Naive thymus-derived CD4-positive, alpha-beta T cell (primary cell): Measurements from ENCODE around the gene ACTL7A. TPM values are rescaled to one million over a fixed set of nuclear protein-coding genes. Genes with fewer than 3 reads are reported as not detected.
"Not testable (repeated sequence)": the region's sequence is repeated elsewhere in the genome, so short reads cannot be mapped to it uniquely, and the experiment has no call there.

Source experiments
- ATAC-seq: fragments of 150-1000 bp; cut with Tn5 transposase; 2 replicates; pipeline ENCODE4 v1.10.0; 2021; ENCODE audit warnings: mild to moderate bottlenecking, moderate library complexity
- CTCF ChIA-PET: fragments of 350-600 bp; sonication (Branson Sonifier 250); formaldehyde crosslinking; loops from one replicate; lab custom pipeline; 2021; ENCODE audit warnings: antibody characterized with exemption; lab: Charles Lee
- POLR2A ChIA-PET: fragments of 350-600 bp; sonication (Branson Sonifier 250); formaldehyde crosslinking; loops from one replicate; lab custom pipeline; 2021; ENCODE audit warnings: antibody characterized with exemption, inconsistent platforms; lab: Charles Lee
- DNase-seq, 9 donors: peaks; one replicate each; pipeline versions ENCODE4 v3.0.0 to v3.0.0-alpha.2; 2020 to 2022; ENCODE audit warnings: mixed read lengths in 1 of 9
- H3K27ac ChIP-seq: one replicate; pipeline ENCODE4 v1.7.0; 2013; ENCODE audit warnings: mild to moderate bottlenecking, low read depth, low read length, moderate library complexity
- H3K27me3 ChIP-seq, 2 donors: one replicate each; pipeline ENCODE4 v1.7.0; 2013; ENCODE audit warnings: low read length in 2 of 2, mild to moderate bottlenecking in 2 of 2, moderate library complexity in 2 of 2; ENCODE audit not compliant: control insufficient read depth in 2 of 2, insufficient read depth in 2 of 2
- H3K36me3 ChIP-seq, 3 experiments: 1 replicate in 2 of 3; 2 replicates in 1 of 3; pipeline ENCODE4 v1.7.0; 2013; ENCODE audit warnings: low read length in 3 of 3, mild to moderate bottlenecking in 3 of 3, moderate library complexity in 1 of 3; ENCODE audit not compliant: insufficient read depth in 3 of 3, control insufficient read depth in 2 of 3
- H3K4me1 ChIP-seq, 2 donors: one replicate each; pipeline ENCODE4 v1.7.0; 2013; ENCODE audit warnings: low read length in 2 of 2, mild to moderate bottlenecking in 2 of 2, moderate library complexity in 1 of 2; ENCODE audit not compliant: control insufficient read depth in 2 of 2, insufficient read depth in 2 of 2
- H3K4me3 ChIP-seq: 2 replicates; pipeline ENCODE4 v1.7.0; 2013; ENCODE audit warnings: mild to moderate bottlenecking, low read length
- H3K9me3 ChIP-seq, 3 experiments: 1 replicate in 2 of 3; 2 replicates in 1 of 3; pipeline ENCODE4 v1.7.0; 2013; ENCODE audit warnings: low read length in 3 of 3; ENCODE audit not compliant: control insufficient read depth in 2 of 3
- H3K27ac Mint-ChIP-seq, 9 donors: one replicate each; pipeline ENCODE4 v1.8.0; 2020 to 2022; ENCODE audit warnings: mixed read lengths in 9 of 9, mild to moderate bottlenecking in 8 of 9, moderate library complexity in 5 of 9, inconsistent platforms in 2 of 9
- H3K27me3 Mint-ChIP-seq, 5 donors: one replicate each; pipeline ENCODE4 v1.8.0; 2021 to 2022; ENCODE audit warnings: mixed read lengths in 5 of 5, mild to moderate bottlenecking in 1 of 5
- H3K36me3 Mint-ChIP-seq, 5 donors: one replicate each; pipeline ENCODE4 v1.8.0; 2020 to 2022; ENCODE audit warnings: mixed read lengths in 5 of 5, mild to moderate bottlenecking in 3 of 5, inconsistent platforms in 1 of 5
- H3K4me1 Mint-ChIP-seq, 7 donors: one replicate each; pipeline ENCODE4 v1.8.0; 2020 to 2022; ENCODE audit warnings: mixed read lengths in 7 of 7, mild to moderate bottlenecking in 3 of 7, inconsistent platforms in 1 of 7
- H3K4me3 Mint-ChIP-seq, 10 donors: one replicate each; pipeline ENCODE4 v1.8.0; 2020 to 2022; ENCODE audit warnings: mild to moderate bottlenecking in 10 of 10, mixed read lengths in 10 of 10, moderate library complexity in 6 of 10, inconsistent platforms in 2 of 10
- H3K9me3 Mint-ChIP-seq, 11 donors: one replicate each; pipeline ENCODE4 v1.8.0; 2020 to 2022; ENCODE audit warnings: mixed read lengths in 11 of 11, mild to moderate bottlenecking in 4 of 11, inconsistent platforms in 1 of 11, moderate library complexity in 1 of 11
- intact Hi-C, 2 donors: fragments of 100-400 bp; cut with micrococcal nuclease; formaldehyde crosslinking; loops; one replicate each; pipeline ENCODE4 v1.15.1; 2023
- polyA plus RNA-seq, 2 donors: library from polyadenylated mRNA; unstranded; fragments of 300-500 nt; fragmentation: Illumina TruSeq; gene quantifications; one replicate each; pipeline ENCODE4 v1.2.3, GENCODE V29; 2021
- total RNA-seq, 6 experiments: library from RNA in 5 of 6; stranded (reverse) in 5 of 6; gene quantifications; 1 replicate in 5 of 6; 2 replicates in 1 of 6; pipeline ENCODE4 v1.2.3 and lab custom pipeline; 2021 to 2026

ACTL7A gene
- total and polyA plus RNA-seq, 7 experiments from 2014 or later, result not detected

- Mint-ChIP-seq H3K27me3 (no peaks in the 10 kb centered on the region), H3K9me3 (no peaks in the 10 kb centered on the region), H3K36me3 (peaks cover 20 to 66% (median 39%) of the 10 kb centered on the region in 5 donors), H3K4me3 (no peak overlapping the region), H3K4me1 (peaks cover 0 to 7% (median 2%) of the 10 kb centered on the region in 7 donors), H3K27ac (peak overlapping the region in 2 of 9 donors; percentile 6 to 37)
- ATAC-seq (no peak), DNase-seq (peak in 1 of 9 donors; percentile 10)
- peaks cover 17 to 76% (median 18%) of the 10 kb centered on the region in 3 experiments for H3K36me3 ChIP-seq
- H3K9me3 ChIP-seq, result no peaks in the 10 kb centered on the region
- ChIA-PET POLR2A (no interaction called here), CTCF (interaction anchor here (0.6 kb wide), 1 partner anchor 63 kb away, joined by 3 read pairs; no protein-coding TSS in a partner anchor)
- H3K4me1 ChIP-seq, result no peaks in the 10 kb centered on the region
- H3K27ac ChIP-seq, result no peak overlapping the region
- no peak overlapping the region for H3K4me3 ChIP-seq
- no peaks in the 10 kb centered on the region for H3K27me3 ChIP-seq
- intact Hi-C loops, result loop anchor here (1.0 to 10.0 kb wide), 2 partner anchors 65 to 435 kb away; partner anchors contain the start of gene EPB41L4B (in 1 of the 2)
Measured at GRCh38 chr9:108889649-108890067, 27.6 kb downstream of the ACTL7A start.

GRCh38 chr9:108894225-108894997 is 32.3 kb downstream of the ACTL7A start:
- no peaks in the 10 kb centered on the region for H3K9me3 ChIP-seq
- Mint-ChIP-seq H3K36me3 (peaks cover 14 to 77% (median 61%) of the 10 kb centered on the region in 5 donors), H3K27me3 (no peaks in the 10 kb centered on the region), H3K27ac (peak overlapping the region in 1 of 9 donors; percentile 33), H3K4me3 (no peak overlapping the region), H3K9me3 (no peaks in the 10 kb centered on the region), H3K4me1 (no peaks in the 10 kb centered on the region)
- no peaks in the 10 kb centered on the region for H3K27me3 ChIP-seq
- ChIA-PET CTCF (interaction anchor here (0.6 kb wide), 1 partner anchor 31 kb away, joined by 4 read pairs; no protein-coding TSS in a partner anchor), POLR2A (no interaction called here)
- intact Hi-C loops, result no loop called here
- H3K4me1 ChIP-seq, result no peaks in the 10 kb centered on the region
- peaks cover 29 to 84% (median 31%) of the 10 kb centered on the region in 3 experiments for H3K36me3 ChIP-seq
- no peak for DNase-seq
- no peak for ATAC-seq
- no peak overlapping the region for H3K27ac ChIP-seq
- no peak overlapping the region for H3K4me3 ChIP-seq

GRCh38 chr9:108897324-108898096 is 35.4 kb downstream of the ACTL7A start:
- no peaks in the 10 kb centered on the region for H3K4me1 Mint-ChIP-seq
- ATAC-seq (no peak), DNase-seq (no peak)
- H3K9me3 Mint-ChIP-seq, result no peaks in the 10 kb centered on the region
- ChIA-PET CTCF (no interaction called here), POLR2A (no interaction called here)
- peak overlapping the region in 1 of 9 donors; percentile 5 for H3K27ac Mint-ChIP-seq
- peaks cover 21 to 77% (median 57%) of the 10 kb centered on the region in 5 donors for H3K36me3 Mint-ChIP-seq
- H3K27me3 Mint-ChIP-seq, result no peaks in the 10 kb centered on the region
- no peak overlapping the region for H3K4me3 Mint-ChIP-seq
- H3K4me3 ChIP-seq, result no peak overlapping the region
- no peak overlapping the region for H3K27ac ChIP-seq
- H3K9me3 ChIP-seq, result no peaks in the 10 kb centered on the region
- peaks cover 26 to 84% (median 28%) of the 10 kb centered on the region in 3 experiments for H3K36me3 ChIP-seq
- intact Hi-C loops, result no loop called here
- H3K4me1 ChIP-seq, result no peaks in the 10 kb centered on the region
- H3K27me3 ChIP-seq, result no peaks in the 10 kb centered on the region

GRCh38 chr9:108899023-108899695 is 37.1 kb downstream of the ACTL7A start:
- H3K4me1 ChIP-seq, H3K27ac Mint-ChIP-seq, ATAC-seq, DNase-seq, intact Hi-C loops, H3K4me1 Mint-ChIP-seq, H3K27me3 Mint-ChIP-seq, H3K9me3 ChIP-seq, H3K27ac ChIP-seq, POLR2A ChIA-PET, H3K4me3 Mint-ChIP-seq, CTCF ChIA-PET, H3K27me3 ChIP-seq, H3K4me3 ChIP-seq, H3K9me3 Mint-ChIP-seq: not testable (repeated sequence)
- peaks cover 28 to 84% (median 29%) of the 10 kb centered on the region in 3 experiments for H3K36me3 ChIP-seq
- peaks cover 30 to 84% (median 59%) of the 10 kb centered on the region in 5 donors for H3K36me3 Mint-ChIP-seq

GRCh38 chr9:108900176-108900575 is 38.1 kb downstream of the ACTL7A start:
- ChIA-PET POLR2A (no interaction called here), CTCF (no interaction called here)
- peaks cover 30 to 82% (median 57%) of the 10 kb centered on the region in 5 donors for H3K36me3 Mint-ChIP-seq
- H3K36me3 ChIP-seq, result peaks cover 27 to 83% (median 33%) of the 10 kb centered on the region in 3 experiments
- no peaks in the 10 kb centered on the region for H3K9me3 ChIP-seq
- no peak overlapping the region for H3K4me3 ChIP-seq
- H3K9me3 Mint-ChIP-seq, result no peaks in the 10 kb centered on the region
- no peak overlapping the region for H3K27ac ChIP-seq
- no peaks in the 10 kb centered on the region for H3K27me3 ChIP-seq
- peak overlapping the region in 1 of 9 donors; percentile 1 for H3K27ac Mint-ChIP-seq
- intact Hi-C loops, result loop anchor here in 1 of 2 donors (5.0 kb wide), 1 partner anchor 52 kb away; no protein-coding TSS in a partner anchor
- no peak for ATAC-seq
- H3K4me1 Mint-ChIP-seq, result no peaks in the 10 kb centered on the region
- no peaks in the 10 kb centered on the region for H3K27me3 Mint-ChIP-seq
- no peaks in the 10 kb centered on the region for H3K4me1 ChIP-seq
- H3K4me3 Mint-ChIP-seq, result no peak overlapping the region
- no peak for DNase-seq

GRCh38 chr9:108903420-108904103 is 41.5 kb downstream of the ACTL7A start:
- Histone ChIP-seq H3K36me3 (peaks cover 27 to 83% (median 28%) of the 10 kb centered on the region in 3 experiments), H3K27ac (no peak overlapping the region), H3K9me3 (no peaks in the 10 kb centered on the region), H3K4me3 (no peak overlapping the region), H3K4me1 (no peaks in the 10 kb centered on the region), H3K27me3 (no peaks in the 10 kb centered on the region)
- H3K4me3 Mint-ChIP-seq, result no peak overlapping the region
- no peak overlapping the region for H3K27ac Mint-ChIP-seq
- H3K9me3 Mint-ChIP-seq, result no peaks in the 10 kb centered on the region
- H3K4me1 Mint-ChIP-seq, result peaks cover 0 to under 1% (median 0%) of the 10 kb centered on the region in 7 donors
- H3K36me3 Mint-ChIP-seq, result peaks cover 29 to 73% (median 48%) of the 10 kb centered on the region in 5 donors
- intact Hi-C loops, result loop anchor here in 1 of 2 donors (5.0 kb wide), 1 partner anchor 49 kb away; no protein-coding TSS in a partner anchor
- H3K27me3 Mint-ChIP-seq, result no peaks in the 10 kb centered on the region
- POLR2A ChIA-PET, result no interaction called here
- CTCF ChIA-PET, result no interaction called here
- peak; percentile 44 for ATAC-seq
- DNase-seq, result no peak
